Activated CD4-positive, alpha-beta T cell treated with anti-CD3 and anti-CD28 coated beads, Interleukin-10, Interleukin-2, amounts not matched to agents 100 ng/mL and 50 ng/mL, durations not matched to agents 16 hours and 8 hours (primary cell): ENCODE data around the gene C1orf226.
A peak's percentile ranks its signal among the peaks of the same experiment; 100 is the strongest.
"Not testable (repeated sequence)": the region's sequence is repeated elsewhere in the genome, so short reads cannot be mapped to it uniquely, and the experiment has no call there.

Experiments
- DNase-seq: peaks from one replicate; pipeline ENCODE4 v3.0.0-alpha.2; 2020

C1orf226 gene

GRCh38 chr1:162381383-162381782, at the start of gene C1orf226:
C1orf226 (plus strand) TSS chr1:162381728; CDS start chr1:162381902, 174 bp downstream.
- DNase-seq: no peak

GRCh38 chr1:162333991-162334390, 47.5 kb upstream of the C1orf226 start:
- DNase-seq: no peak

GRCh38 chr1:162335126-162335525, 46.4 kb upstream of the C1orf226 start:
- DNase-seq: no peak

GRCh38 chr1:162336621-162337285, 44.8 kb upstream of the C1orf226 start:
- DNase-seq: no peak

GRCh38 chr1:162342452-162342983, 39.0 kb upstream of the C1orf226 start:
- DNase-seq: no peak

GRCh38 chr1:162343470-162343869, 38.1 kb upstream of the C1orf226 start:
- no peak for DNase-seq

- DNase-seq: no peak
Measured at GRCh38 chr1:162347281-162347680, 34.2 kb upstream of the C1orf226 start.

- DNase-seq: no peak
Measured at GRCh38 chr1:162349635-162350330, 31.7 kb upstream of the C1orf226 start.

GRCh38 chr1:162351246-162351842, 30.2 kb upstream of the C1orf226 start:
- no peak for DNase-seq

GRCh38 chr1:162351874-162352273, 29.7 kb upstream of the C1orf226 start:
- DNase-seq: not testable (repeated sequence)

GRCh38 chr1:162353078-162353477, 28.4 kb upstream of the C1orf226 start:
- DNase-seq: no peak

- no peak for DNase-seq
Measured at GRCh38 chr1:162353702-162354101, 27.8 kb upstream of the C1orf226 start.

- DNase-seq: peak; percentile 13
Measured at GRCh38 chr1:162357681-162358266, 23.8 kb upstream of the C1orf226 start.

GRCh38 chr1:162358928-162359327, 22.6 kb upstream of the C1orf226 start:
- DNase-seq: no peak

GRCh38 chr1:162359523-162360236, 21.8 kb upstream of the C1orf226 start:
- no peak for DNase-seq

- DNase-seq: no peak
Measured at GRCh38 chr1:162360237-162360873, 21.2 kb upstream of the C1orf226 start.

GRCh38 chr1:162360874-162361260, 20.7 kb upstream of the C1orf226 start:
- no peak for DNase-seq

GRCh38 chr1:162361349-162361748, 20.2 kb upstream of the C1orf226 start:
- no peak for DNase-seq

GRCh38 chr1:162363823-162364222, 17.7 kb upstream of the C1orf226 start:
- no peak for DNase-seq

- DNase-seq: no peak
Measured at GRCh38 chr1:162364498-162364897, 17.0 kb upstream of the C1orf226 start.

GRCh38 chr1:162365284-162366020, 16.1 kb upstream of the C1orf226 start:
- no peak for DNase-seq

GRCh38 chr1:162366149-162366548, 15.4 kb upstream of the C1orf226 start:
- DNase-seq: no peak
